Upper lobe of right lung (tissue), 1 donor: ENCODE results near the gene PRKCQ. TPM values are rescaled to one million over a fixed set of nuclear protein-coding genes. Genes with fewer than 3 reads are reported as not detected.

Source experiments
- ATAC-seq: fragments of 200-7000 bp; cut with Tn5 transposase; one replicate; pipeline ENCODE4 v1.9.1; 2020; ENCODE audit warnings: mild to moderate bottlenecking, moderate library complexity
- DNase-seq: peaks from one replicate; pipeline ENCODE4 v3.0.0-alpha.2; 2020
- H3K27ac ChIP-seq: fragments of 200-600 bp; one replicate; pipeline ENCODE4 v1.8.0; 2022
- H3K27me3 ChIP-seq: fragments of 200-600 bp; one replicate; pipeline ENCODE4 v1.8.0; 2022; ENCODE audit warnings: mild to moderate bottlenecking
- H3K36me3 ChIP-seq: fragments of 200-600 bp; one replicate; pipeline ENCODE4 v1.8.0; 2022
- H3K4me1 ChIP-seq: fragments of 200-600 bp; one replicate; pipeline ENCODE4 v1.8.0; 2022
- H3K4me3 ChIP-seq: fragments of 200-600 bp; one replicate; pipeline ENCODE4 v1.8.0; 2022; ENCODE audit warnings: mild to moderate bottlenecking
- H3K9me3 ChIP-seq: fragments of 200-600 bp; one replicate; pipeline ENCODE4 v1.8.0; 2022
- intact Hi-C: fragments of 100-400 bp; cut with DNase I; formaldehyde crosslinking; loops from one replicate; pipeline ENCODE4 v1.11.0; 2022
- total RNA-seq: library from RNA; stranded (reverse); fragmentation: NEBNext Ultra II Directional; extraction: Animal tissue kit (Norgen Biotek cat#: 25700); gene quantifications from one replicate; pipeline ENCODE4 v1.2.1, GENCODE V29; 2021
- TF ChIP-seq, protein P1 (sequence below): fragments of 200-600 bp; IDR thresholded peaks from one replicate; pipeline ENCODE4 v1.8.0; 2022; ENCODE audit warnings: antibody characterized with exemption
- donor health status: DM: no; HTN: yes; CAD: no; lungs with severe emphysema.

The PRKCQ gene
- total RNA-seq, 1 donor from 2014 or later: 9.8 TPM

DNA sequence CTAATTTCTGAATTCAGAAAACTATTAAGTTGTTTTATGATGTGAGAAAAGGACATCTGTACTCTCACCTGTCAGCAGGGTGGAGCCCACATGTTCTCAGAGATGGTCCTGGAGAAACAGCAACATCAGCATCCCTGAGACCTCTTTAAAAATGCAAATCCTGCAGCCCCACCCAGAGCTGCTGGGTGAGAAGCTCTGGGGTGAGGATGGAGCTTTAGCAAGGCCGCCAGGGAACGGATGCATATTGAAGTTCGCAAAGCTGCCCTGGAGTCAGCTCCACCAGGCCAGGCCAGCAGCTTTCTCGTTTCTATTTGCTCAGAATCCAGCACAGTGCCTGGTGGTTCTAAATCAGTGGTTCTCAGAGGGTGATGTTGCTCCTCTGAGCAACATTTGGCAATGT, 49.1 kb downstream of the PRKCQ start:
- ATAC-seq (no peak), DNase-seq (no peak)
- H3K27ac ChIP-seq: no peak overlapping the region
- H3K27me3 ChIP-seq: no peaks in the 10 kb centered on the region
- TF ChIP-seq, protein P1, sequence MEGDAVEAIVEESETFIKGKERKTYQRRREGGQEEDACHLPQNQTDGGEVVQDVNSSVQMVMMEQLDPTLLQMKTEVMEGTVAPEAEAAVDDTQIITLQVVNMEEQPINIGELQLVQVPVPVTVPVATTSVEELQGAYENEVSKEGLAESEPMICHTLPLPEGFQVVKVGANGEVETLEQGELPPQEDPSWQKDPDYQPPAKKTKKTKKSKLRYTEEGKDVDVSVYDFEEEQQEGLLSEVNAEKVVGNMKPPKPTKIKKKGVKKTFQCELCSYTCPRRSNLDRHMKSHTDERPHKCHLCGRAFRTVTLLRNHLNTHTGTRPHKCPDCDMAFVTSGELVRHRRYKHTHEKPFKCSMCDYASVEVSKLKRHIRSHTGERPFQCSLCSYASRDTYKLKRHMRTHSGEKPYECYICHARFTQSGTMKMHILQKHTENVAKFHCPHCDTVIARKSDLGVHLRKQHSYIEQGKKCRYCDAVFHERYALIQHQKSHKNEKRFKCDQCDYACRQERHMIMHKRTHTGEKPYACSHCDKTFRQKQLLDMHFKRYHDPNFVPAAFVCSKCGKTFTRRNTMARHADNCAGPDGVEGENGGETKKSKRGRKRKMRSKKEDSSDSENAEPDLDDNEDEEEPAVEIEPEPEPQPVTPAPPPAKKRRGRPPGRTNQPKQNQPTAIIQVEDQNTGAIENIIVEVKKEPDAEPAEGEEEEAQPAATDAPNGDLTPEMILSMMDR: no peak
- no peak overlapping the region for H3K4me3 ChIP-seq
- H3K36me3 ChIP-seq: no peaks in the 10 kb centered on the region
- H3K4me1 ChIP-seq: no peaks in the 10 kb centered on the region
- H3K9me3 ChIP-seq: no peaks in the 10 kb centered on the region
- intact Hi-C loops: no loop called here

DNA sequence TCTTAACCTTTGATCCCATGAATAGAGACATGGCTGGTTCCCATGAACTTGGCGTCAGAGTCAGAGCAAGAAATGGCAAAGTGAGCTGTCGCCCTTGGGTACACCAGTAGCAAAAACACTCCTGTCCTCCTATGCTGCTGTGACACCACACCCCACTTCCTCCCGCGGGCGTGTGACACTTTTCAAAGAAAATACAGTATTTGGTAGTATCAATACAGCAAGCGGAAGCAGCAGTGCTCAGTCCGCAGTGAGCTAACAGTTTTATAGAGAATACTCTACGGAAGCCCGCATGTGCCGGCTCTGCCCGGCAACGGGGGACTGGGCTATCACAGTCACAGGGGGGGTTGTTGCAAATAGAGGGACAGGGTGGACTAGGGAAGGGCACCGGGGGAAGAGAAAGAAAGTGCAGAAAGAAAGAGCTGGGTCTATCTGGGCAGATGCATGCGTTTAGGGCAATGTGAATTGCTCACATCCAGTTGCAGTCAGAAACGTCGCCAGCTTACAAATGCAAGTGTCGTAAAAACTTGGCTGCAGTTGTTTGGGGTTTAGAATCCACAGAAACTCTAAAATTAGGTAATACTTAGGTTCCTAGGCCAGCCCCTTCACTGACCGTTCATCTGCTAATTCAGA, 49.8 kb downstream of the PRKCQ start:
- H3K27ac ChIP-seq: no peak overlapping the region
- no peak overlapping the region for H3K4me3 ChIP-seq
- no peaks in the 10 kb centered on the region for H3K4me1 ChIP-seq
- peak; percentile 53 for ATAC-seq
- TF ChIP-seq, protein P1: no peak
- no peak for DNase-seq
- intact Hi-C loops: no loop called here
- H3K36me3 ChIP-seq: no peaks in the 10 kb centered on the region
- no peaks in the 10 kb centered on the region for H3K27me3 ChIP-seq
- H3K9me3 ChIP-seq: no peaks in the 10 kb centered on the region

DNA sequence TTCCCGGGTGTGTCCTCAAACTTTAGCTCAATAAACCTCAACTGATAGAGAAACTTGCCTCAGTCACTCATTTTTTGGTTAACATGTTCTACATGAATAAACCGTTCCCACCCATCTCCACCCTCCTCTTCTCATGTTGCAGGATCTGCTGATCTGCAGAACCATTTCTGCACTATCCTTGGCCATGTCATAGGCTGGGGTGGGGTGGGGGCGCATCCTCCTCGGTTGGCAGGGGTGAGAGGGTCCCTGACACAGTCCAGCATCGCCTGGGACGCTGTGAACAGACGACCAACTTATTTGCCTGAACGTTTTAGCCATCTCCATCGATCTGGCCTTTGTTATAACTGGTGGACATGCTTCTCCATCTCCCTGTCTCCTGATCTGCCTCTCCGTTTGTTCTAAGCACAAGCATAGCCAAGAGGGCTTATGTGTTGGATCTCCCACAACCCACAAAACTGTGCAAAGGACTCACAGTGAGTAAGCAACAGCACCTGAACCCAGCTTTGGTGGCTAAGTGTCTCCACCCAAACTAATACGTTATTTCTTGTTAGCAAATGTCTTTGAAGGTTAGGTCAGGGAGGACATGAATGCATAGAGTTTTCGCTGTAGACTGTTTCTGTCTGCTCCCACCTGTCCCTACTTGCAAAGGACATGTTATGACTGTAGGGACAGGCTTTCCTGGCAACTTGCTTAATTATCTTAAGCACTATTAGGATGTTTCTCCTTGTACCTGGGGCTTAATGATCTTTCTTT, 51.7 kb downstream of the PRKCQ start:
- H3K27me3 ChIP-seq: no peaks in the 10 kb centered on the region

DNA sequence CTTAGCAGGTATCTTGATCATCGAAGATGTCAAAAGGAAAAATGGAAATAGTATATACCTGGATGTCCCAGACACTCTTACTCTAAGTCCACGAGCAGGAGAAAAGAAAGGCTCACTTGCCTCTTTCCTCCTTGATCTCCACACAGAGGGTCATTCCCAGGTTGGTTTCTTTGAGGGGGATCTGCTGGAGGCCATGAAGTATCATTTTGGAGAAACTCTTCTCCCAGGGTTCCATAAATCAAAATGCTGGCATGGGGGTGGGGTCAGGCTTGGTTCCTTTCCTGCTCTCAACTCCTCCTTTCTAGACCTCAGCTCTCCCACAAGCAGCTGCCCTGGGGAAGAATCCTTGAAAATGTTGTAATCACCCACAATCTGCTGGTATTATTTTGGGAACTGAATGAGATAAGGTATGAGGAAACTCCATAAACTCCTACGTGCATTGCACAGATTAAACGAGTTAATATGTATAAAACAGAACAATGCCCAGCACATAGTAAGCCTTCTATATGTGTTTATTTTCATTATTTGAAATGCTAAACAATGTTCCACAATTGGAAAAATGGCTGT, 54.4 kb downstream of the PRKCQ start:
- ATAC-seq (peak; percentile 42), DNase-seq (no peak)
- TF ChIP-seq, protein P1: no peak
- no peak overlapping the region for H3K4me3 ChIP-seq
- no peaks in the 10 kb centered on the region for H3K9me3 ChIP-seq
- no peak overlapping the region for H3K27ac ChIP-seq
- H3K4me1 ChIP-seq: no peaks in the 10 kb centered on the region
- intact Hi-C loops: no loop called here
- no peaks in the 10 kb centered on the region for H3K36me3 ChIP-seq
- no peaks in the 10 kb centered on the region for H3K27me3 ChIP-seq

More for the DNA sequence above, 51.7 kb downstream of the PRKCQ start:
- Histone ChIP-seq H3K4me3 (no peak overlapping the region), H3K36me3 (no peaks in the 10 kb centered on the region), H3K27ac (no peak overlapping the region), H3K9me3 (no peaks in the 10 kb centered on the region), H3K4me1 (no peaks in the 10 kb centered on the region)
- intact Hi-C loops: no loop called here
- DNase-seq (no peak), ATAC-seq (no peak)
- TF ChIP-seq, protein P1: no peak

DNA sequence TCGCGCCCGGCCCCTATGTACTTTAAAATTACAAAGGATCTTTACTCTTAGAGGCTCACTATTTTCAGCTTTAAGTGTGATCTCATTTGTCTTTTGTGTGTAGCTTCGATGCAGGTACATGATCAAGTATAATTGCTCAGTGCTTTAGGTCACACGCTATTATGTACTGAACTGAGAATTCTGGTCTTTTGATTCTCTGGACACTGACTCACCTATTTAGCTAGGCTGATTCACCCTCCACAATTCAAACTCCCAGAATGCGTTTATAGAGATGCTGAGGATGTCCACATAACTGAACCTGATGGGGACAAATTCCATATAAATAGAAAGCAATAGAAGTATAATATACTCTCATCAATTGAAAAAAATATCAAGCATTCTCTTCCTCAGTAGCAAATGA, 57.8 kb downstream of the PRKCQ start:
- H3K9me3 ChIP-seq: no peaks in the 10 kb centered on the region
- ATAC-seq (no peak), DNase-seq (no peak)
- H3K4me1 ChIP-seq: no peaks in the 10 kb centered on the region
- no peak overlapping the region for H3K27ac ChIP-seq
- no peaks in the 10 kb centered on the region for H3K36me3 ChIP-seq
- TF ChIP-seq, protein P1: no peak
- H3K4me3 ChIP-seq: no peak overlapping the region
- intact Hi-C loops: no loop called here
- H3K27me3 ChIP-seq: no peaks in the 10 kb centered on the region
